Prostate gland (tissue), 2 donors: ENCODE measurements around the gene SPDEF. TPM values are rescaled to one million over a fixed set of nuclear protein-coding genes. Genes with fewer than 3 reads are reported as not detected.

ENCODE experiments used
- DNase-seq: peaks from one replicate; pipeline ENCODE4 v3.0.0-alpha.2; 2019; ENCODE audit warnings: low spot score
- H3K27ac ChIP-seq, 2 donors: fragments of 200-600 bp; sonication (generic); 2 replicates each; pipeline ENCODE4 v1.5.1; 2017 to 2019
- H3K27me3 ChIP-seq: fragments of 200-600 bp; sonication (generic); replicated peaks from 2 replicates; pipeline ENCODE4 v1.5.1; 2019; ENCODE audit not compliant: insufficient read depth
- H3K36me3 ChIP-seq, 2 donors: fragments of 200-600 bp; sonication (generic); 1 replicate in 1 of 2; 2 replicates in 1 of 2; pipeline versions ENCODE4 v1.5.1 to v1.8.1; 2017 to 2019
- H3K4me1 ChIP-seq: fragments of 200-600 bp; sonication (generic); replicated peaks from 2 replicates; pipeline ENCODE4 v1.5.1; 2019
- H3K4me3 ChIP-seq, 2 donors: fragments of 200-600 bp; sonication (generic); 2 replicates each; pipeline ENCODE4 v1.5.1; 2017 to 2019
- H3K9me3 ChIP-seq: fragments of 200-600 bp; sonication (generic); 2 replicates; pipeline ENCODE4 v1.5.1; 2017
- POLR2A ChIP-seq: fragments of 450-650 bp; IDR thresholded peaks from one replicate; pipeline ENCODE4 v1.6.1; 2016; ENCODE audit warnings: antibody characterized with exemption, mild to moderate bottlenecking
- POLR2AphosphoS5 ChIP-seq: sonication (generic); formaldehyde crosslinking; IDR thresholded peaks from one replicate; pipeline ENCODE4 v1.6.1; 2017; ENCODE audit warnings: antibody characterized with exemption
- WGBS: methylation state at CpG from one replicate; pipeline ENCODE4 v1.1.5; 2018; 5-methylcytosine and 5-hydroxymethylcytosine counted together
- intact Hi-C: fragments of 100-400 bp; cut with DNase I; formaldehyde crosslinking; loops from one replicate; pipeline ENCODE4 v1.14.2; 2022
- total RNA-seq, 2 donors: library from RNA; depleted of rRNA; stranded (reverse); fragments of >200 nt; gene quantifications; one replicate each; pipeline ENCODE4 v1.1.0, GENCODE V29; 2016
- TF ChIP-seq, protein P1 (sequence below), 4 experiments: fragments of 200-600 bp in 2 of 4; fragments of 450-650 bp in 2 of 4; sonication (generic) in 2 of 4; IDR thresholded peaks; 1 replicate in 3 of 4; 2 replicates in 1 of 4; pipeline ENCODE4 v1.5.1; 2016 to 2019; ENCODE audit warnings: antibody characterized with exemption in 4 of 4, mild to moderate bottlenecking in 2 of 4, moderate library complexity in 2 of 4

SPDEF gene
- total RNA-seq, 2 donors from 2014 or later = 165 to 738 TPM

DNA sequence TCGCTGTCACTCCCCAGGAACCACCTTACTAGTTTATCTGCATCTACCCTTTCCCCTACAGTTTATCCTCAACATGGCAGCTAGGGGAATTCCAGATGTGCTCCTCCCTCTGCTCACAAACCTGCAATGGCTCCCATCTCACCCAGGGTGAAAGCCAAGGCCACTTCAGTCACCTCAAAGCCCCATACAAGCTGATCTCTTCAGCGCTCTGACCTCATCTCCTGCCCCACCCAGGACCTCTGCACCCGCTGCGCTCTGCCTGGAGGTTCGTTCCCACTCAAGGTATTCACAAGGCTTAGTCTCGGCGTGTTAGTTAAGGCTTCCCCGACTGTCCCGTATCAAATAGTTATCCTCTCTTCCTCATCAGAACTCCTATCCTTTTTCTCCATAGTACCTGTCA, 28.6 kb upstream of the SPDEF start:
- TF ChIP-seq, protein P1, sequence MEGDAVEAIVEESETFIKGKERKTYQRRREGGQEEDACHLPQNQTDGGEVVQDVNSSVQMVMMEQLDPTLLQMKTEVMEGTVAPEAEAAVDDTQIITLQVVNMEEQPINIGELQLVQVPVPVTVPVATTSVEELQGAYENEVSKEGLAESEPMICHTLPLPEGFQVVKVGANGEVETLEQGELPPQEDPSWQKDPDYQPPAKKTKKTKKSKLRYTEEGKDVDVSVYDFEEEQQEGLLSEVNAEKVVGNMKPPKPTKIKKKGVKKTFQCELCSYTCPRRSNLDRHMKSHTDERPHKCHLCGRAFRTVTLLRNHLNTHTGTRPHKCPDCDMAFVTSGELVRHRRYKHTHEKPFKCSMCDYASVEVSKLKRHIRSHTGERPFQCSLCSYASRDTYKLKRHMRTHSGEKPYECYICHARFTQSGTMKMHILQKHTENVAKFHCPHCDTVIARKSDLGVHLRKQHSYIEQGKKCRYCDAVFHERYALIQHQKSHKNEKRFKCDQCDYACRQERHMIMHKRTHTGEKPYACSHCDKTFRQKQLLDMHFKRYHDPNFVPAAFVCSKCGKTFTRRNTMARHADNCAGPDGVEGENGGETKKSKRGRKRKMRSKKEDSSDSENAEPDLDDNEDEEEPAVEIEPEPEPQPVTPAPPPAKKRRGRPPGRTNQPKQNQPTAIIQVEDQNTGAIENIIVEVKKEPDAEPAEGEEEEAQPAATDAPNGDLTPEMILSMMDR (IDR thresholded peaks at IDR 0.05) = no peak
- TF ChIP-seq POLR2A (no peak), POLR2AphosphoS5 (no peak)
- no peak overlapping the region for H3K27ac ChIP-seq
- H3K4me1 ChIP-seq = no peaks in the 10 kb centered on the region
- H3K4me3 ChIP-seq = no peak overlapping the region
- H3K9me3 ChIP-seq = no peaks in the 10 kb centered on the region
- intact Hi-C loops = no loop called here
- WGBS = 91% methylated on average over 9 of the region's 9 CpGs
- no peak for DNase-seq
- no peaks in the 10 kb centered on the region for H3K27me3 ChIP-seq
- H3K36me3 ChIP-seq = no peaks in the 10 kb centered on the region

DNA sequence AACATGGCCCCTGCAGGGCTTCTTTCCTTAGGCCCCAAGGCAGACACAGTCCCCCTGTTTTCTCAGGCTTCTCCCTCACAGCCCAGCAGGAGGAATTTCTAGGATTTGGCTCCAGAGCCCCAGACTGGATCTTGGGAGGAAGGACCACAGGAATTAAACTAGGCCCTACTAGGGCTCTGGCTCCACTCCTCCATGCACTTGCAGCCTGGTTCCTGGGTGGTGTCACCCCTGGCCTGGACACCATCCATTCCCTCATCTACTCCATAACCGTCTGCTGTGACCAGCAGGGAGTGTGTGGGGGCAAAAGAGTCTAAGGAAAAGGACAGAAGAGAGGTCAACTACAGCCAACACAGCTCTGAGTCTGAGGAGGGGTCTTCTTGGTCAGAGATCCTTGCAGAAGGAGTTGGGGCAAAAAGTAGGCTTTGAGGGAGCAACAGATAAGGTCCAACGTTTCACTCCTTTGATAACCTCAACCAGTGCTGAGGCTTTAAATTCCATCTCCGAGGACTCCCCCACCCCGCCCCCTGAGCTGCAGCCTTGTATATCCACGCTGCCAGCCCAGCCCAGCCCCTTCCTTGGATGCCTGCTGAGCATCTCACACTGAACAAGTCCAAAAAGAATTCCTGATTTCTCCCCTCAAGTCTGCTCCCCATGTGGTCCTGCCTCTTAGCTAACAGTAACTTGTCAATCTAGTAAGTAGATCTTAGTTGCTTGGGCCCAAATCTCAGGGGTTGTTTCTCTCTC, 27.9 kb upstream of the SPDEF start:
- Histone ChIP-seq H3K36me3 (no peaks in the 10 kb centered on the region), H3K4me1 (no peaks in the 10 kb centered on the region), H3K27ac (no peak overlapping the region), H3K27me3 (no peaks in the 10 kb centered on the region), H3K4me3 (no peak overlapping the region), H3K9me3 (no peaks in the 10 kb centered on the region)
- 60% methylated on average over 5 of the region's 5 CpGs for WGBS
- intact Hi-C loops = no loop called here
- no peak for DNase-seq
- TF ChIP-seq POLR2AphosphoS5 (no peak), POLR2A (no peak)
- TF ChIP-seq, protein P1 (IDR thresholded peaks at IDR 0.05) = no peak

DNA sequence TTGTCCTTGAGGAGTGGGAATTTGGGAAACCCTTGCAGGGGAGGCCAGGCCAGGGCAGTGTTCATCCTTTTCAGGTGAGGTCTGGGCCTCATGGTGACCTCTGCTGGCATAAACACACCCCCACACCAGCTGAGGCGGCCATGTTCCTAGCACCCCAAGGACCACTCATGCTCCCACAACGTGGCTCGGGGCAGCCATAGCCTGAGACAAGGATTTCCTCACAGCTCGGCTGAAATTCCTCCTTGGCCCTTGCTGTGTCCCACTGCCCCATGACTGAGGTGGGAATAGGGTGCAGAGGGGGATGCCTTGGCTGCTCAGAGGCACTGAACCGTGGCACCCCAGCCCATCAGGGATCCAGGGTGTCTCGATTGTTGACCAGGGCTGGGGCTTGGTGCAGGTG, 27.3 kb upstream of the SPDEF start:
- intact Hi-C loops = no loop called here
- Histone ChIP-seq H3K27me3 (no peaks in the 10 kb centered on the region), H3K36me3 (no peaks in the 10 kb centered on the region), H3K27ac (no peak overlapping the region), H3K9me3 (no peaks in the 10 kb centered on the region), H3K4me1 (no peaks in the 10 kb centered on the region), H3K4me3 (no peak overlapping the region)
- 85% methylated on average over 6 of the region's 6 CpGs for WGBS
- TF ChIP-seq, protein P1 (IDR thresholded peaks at IDR 0.05) = peak in 2 of 4 experiments; percentile 23 to 33
- TF ChIP-seq POLR2AphosphoS5 (no peak), POLR2A (no peak)
- no peak for DNase-seq

DNA sequence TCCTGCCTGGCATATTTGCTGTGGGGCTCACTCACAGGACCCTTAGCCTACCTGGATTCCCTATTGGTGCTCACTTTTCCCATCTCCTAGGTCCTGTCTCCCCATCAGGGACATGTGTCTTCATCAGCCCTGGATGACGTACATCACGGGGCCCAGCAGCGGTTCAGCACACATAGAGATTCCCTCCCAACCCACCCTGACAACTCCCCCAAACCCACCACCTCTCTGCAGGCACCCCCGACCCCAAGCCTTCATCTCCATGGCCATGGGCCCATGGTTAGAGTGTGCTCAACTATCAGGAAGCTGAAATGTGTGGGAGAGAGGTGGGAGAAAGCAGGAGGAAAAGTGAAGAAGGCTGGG, 25.4 kb upstream of the SPDEF start:
- no peaks in the 10 kb centered on the region for H3K9me3 ChIP-seq
- DNase-seq = no peak
- TF ChIP-seq, protein P1 (IDR thresholded peaks at IDR 0.05) = no peak
- no peak for TF ChIP-seq POLR2AphosphoS5
- no peak for TF ChIP-seq POLR2A
- no peak overlapping the region for H3K27ac ChIP-seq
- no peaks in the 10 kb centered on the region for H3K36me3 ChIP-seq
- H3K4me3 ChIP-seq = no peak overlapping the region
- WGBS = 96% methylated on average over 4 of the region's 4 CpGs
- H3K27me3 ChIP-seq = no peaks in the 10 kb centered on the region
- intact Hi-C loops = no loop called here
- H3K4me1 ChIP-seq = no peaks in the 10 kb centered on the region
